Limb (tissue), 2 donors: ENCODE data around the gene PPIA.
"Not testable (repeated sequence)": the region's sequence is repeated elsewhere in the genome, so short reads cannot be mapped to it uniquely, and the experiment has no call there.

Experiments
- DNase-seq, 2 donors: peaks; one replicate each; pipeline ENCODE4 v3.0.0-alpha.2; 2016; ENCODE audit errors: extremely low spot score in 2 of 2

PPIA gene

DNA sequence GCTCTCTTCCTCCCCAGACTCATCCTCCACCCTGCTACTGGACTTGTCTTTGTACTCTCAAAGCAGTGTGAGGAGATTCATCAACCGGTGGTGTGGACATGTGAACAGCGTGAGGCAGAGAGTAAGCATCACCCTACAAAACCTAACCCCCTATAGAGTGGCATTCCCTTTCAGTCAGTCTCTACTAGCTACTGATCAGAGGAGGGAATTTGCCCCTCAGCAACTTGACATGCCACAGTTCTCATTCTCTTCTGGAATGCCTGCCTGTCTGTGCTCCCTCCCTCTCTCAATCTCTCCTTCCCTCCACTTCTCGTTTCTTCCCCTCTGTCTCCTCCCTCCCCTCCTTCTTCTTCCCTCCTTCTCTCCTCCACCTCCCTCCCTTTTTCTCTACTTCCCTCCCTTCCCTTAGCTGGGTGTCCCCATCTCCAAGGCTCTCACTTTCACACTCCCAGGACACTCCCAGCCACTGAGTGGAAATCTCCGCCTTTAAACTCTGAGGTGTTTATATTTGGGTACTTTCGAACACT, 26.8 kb downstream of the PPIA start:
- no peak for DNase-seq

DNA sequence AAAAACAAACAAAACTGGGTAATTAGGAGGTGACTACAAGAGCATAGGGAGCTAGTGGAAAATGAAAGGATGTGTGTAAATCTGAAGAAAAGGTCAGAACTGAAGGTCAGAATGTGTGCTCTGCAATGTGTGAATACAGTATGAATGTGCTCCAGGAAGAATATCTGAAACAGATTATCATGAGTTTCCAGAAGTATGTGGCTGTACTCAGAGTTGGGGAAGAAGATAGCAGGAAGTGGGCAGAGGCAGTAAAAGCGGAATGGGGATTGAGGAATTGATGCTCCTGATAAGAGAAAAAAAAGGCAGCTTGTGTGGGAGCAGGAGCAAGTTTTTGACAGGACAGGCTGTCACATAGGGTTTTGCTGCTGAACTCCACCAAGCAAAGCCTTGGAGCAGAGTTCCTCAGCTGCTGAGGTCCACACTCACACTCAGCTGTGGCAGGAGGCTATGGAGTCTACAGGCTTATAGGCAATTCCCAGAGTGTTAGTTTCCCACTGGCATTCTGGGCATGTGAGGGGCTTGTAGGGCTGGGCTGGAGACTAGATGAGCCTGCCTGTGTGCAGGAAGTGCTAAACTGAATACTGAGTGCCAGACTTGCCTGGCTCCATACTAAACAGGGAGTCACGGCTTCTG, 28.5 kb downstream of the PPIA start:
- DNase-seq = no peak

DNA sequence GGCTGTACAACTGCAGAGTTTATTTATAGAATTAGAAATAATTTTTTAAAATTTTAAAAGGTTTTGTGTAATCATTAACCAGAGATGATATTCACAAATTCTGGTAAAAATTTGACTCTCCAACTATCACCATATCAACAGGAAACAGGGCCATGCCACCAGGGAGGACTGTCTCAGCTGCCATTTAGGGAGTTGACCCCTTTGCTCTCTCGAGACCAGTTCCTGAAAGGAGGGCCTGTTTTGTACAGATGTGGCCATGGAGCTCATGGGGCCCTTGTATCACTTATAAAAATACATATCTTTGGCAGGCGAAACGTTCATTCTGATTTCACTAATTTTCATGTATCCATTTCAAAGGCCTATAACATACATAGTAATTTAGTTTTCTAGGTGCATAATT, 31.1 kb downstream of the PPIA start:
- no peak for DNase-seq

DNA sequence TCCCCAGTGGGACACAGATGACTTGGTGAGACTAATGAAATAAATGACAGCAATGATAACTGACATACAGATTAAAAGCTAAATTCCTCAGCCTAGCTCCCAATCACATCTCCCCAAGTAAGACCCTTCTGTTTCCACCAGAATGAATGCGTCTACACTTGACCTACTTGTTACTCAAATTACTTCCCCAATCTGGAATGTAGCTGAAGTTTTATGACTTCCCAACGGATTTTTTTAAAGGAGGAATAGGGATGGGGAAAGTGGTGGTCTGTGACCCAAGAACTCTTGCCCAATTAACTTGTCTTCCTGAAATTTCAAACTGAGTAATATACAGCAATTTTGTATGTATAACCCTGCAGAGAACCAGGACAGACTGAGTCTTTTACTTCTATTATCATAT, 42.3 kb downstream of the PPIA start:
- DNase-seq = no peak

DNA sequence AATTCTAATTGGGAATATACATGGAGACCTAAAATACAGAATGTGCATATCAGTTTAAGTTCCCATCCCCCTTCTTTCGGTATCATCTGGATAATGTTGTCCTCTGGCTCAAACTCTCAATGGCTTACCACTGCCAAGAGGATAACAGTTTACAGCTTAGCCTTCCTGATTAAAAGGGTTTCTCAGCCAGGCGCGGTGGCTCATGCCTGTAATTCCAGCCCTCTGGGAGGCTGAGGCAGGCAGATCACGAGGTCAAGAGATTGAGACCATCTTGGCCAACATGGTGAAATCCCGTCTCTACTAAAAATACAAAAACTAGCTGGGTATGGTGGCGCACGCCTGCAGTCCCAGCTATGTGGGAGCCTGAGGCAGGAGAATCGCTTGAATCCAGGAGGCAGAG, 46.2 kb downstream of the PPIA start:
- not testable (repeated sequence) for DNase-seq

- DNase-seq = not testable (repeated sequence)
These were observed 47.0 kb downstream of the PPIA start for GRCh38 chr7:44843440-44843839.

DNA sequence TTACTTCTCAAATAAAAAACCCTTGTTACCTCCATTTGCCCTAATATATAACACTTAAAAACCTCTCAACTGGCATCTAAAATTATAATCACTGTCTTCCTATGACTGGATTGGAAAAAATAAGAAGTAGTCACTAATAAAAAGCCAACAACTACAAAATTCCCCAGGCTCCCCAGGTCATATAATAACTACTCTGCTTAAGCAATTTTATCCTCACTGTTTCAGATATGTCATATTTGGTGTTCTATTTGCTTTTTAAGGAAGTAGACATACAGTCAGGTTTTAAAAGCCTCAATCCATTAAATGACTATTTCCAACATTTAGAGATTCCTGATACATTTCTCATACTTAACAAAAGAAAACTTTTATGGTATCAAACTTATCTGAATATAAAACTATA, 49.0 kb downstream of the PPIA start:
- no peak for DNase-seq

DNA sequence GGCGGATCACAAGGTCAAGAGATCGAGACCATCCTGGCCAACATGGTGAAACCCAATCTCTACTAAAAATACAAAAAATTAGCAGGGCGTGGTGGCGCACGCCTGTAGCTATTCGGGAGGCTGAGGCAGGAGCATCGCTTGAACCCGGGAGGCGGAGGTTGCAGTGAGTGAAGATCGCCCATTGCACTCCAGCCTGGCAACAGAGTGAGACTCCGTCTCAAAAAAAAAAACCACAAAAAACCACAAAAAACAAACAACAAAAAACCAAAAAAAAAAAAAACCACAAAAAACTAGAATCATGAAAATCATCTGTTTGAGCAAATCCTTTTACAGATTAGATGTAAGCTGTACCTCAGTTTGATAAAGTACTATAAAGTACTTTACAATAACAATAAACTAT, 49.9 kb downstream of the PPIA start:
- not testable (repeated sequence) for DNase-seq

DNA sequence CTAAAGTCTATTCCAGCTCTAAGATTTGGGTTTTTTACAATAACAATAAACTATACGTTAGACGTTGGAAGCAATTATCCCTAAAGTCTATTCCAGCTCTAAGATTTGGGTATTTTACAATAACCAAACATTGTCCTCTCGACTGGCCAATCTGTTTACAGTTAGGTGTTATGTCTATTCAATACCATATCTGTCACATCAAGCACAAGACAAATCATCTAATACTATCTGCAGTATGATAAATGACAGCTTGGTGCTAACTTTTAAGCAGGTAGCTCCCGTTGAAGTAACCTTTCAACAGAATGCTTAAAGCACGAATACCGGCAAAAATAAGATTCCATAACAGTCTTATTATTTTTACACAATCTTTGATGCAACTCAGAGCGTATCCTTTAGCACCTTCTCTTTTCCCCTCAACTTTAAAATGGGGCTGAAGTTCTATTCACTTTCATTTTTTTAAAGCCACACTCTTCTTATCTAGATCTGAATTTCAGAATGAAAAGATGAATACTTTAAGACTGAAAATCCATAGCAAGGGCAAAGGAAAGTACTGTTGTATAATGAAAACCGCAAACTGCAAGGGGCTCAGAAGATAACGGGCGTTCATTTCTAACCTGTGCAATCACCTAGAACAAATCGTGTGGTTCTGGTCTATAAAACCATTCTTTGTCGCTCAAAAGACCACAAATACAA, 50.5 kb downstream of the PPIA start:
- DNase-seq = no peak

DNA sequence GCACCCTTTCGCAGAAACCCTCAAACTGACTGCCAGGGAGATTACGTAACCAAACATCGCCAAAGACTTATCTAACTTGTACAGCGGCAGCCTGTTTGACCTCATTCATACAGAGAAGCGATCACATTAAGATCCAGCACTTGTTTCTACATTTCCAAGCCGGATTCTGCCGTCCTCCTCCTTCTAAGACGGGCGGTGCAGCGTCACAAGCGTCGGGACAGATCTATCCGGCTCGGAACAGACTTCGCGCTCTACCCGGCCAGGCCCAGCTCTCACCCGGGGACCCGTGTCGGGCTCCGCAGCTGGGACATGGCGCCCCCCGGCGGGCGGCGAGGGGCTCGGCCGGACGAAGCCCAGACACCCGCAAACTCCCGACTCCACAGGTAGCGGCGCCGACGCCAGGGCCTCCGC, 51.0 kb downstream of the PPIA start:
- peak; percentile 92 to 95 for DNase-seq

- DNase-seq = peak; percentile 99 to 100
These were observed 51.6 kb downstream of the PPIA start, which contains the start of gene H2AZ2 for GRCh38 chr7:44847920-44848634. Gene H2AZ2, minus strand, starts transcription at chr7:44848087. Its CDS starts 116 bp downstream, at chr7:44847971.

- no peak for DNase-seq
These were observed 52.9 kb downstream of the PPIA start for GRCh38 chr7:44849259-44849884.

DNA sequence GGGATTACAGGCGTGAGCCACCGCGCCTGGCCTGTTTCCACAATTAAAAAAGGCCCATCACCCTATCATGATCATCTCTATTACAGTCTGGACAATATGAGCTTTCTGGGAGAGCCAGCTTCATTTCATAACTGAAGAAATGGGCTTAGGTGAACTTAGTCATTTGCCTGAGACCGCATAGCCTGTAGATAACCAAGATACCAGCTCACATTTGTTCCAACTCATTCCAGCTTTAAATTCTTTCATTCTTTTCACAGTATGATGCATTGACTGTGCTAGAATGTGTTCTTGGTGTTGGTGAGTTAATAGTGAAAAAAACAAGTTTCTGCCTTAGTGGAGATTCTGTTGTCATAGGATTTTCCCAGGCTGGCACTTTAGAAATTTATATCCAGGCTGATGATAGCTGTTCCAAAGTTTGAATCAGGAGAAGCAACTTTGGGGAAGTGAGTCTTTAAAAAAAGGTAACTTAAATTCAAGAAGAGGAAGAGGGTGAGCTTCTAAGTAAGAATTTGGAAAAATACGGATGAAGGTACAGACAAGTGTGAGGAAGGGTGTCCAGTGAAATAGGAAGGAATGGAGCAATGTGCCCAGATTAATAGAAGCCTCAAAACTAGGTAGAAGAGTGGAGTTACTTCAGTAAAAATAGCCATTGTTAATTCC, 53.5 kb downstream of the PPIA start:
- DNase-seq = no peak

DNA sequence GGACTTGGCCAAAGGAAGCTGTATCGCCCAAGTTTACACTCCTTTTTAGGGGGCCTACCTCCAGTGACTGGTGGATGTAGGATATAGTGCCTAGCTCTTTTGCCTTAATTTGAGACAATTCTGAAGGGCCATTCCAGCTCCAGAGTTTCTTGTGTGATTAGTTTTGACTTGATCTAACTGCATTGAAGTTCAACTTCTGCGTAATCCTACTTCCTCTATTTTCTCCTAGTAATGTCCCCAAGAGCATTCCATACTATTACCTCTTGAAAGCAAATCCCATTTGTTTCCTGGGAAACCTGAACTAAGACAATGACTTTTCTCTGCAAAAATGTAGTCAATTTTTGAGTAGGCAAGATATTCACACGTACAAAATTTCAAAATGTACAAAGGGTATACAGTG, 56.1 kb downstream of the PPIA start:
- no peak for DNase-seq
